T47D (cell line): ENCODE results near the gene ASCC1.
"Not testable (repeated sequence)": the region's sequence is repeated elsewhere in the genome, so short reads cannot be mapped to it uniquely, and the experiment has no call there.

Experiments used
- DNase-seq, 2 experiments: peaks; one replicate each; pipeline versions ENCODE4 v3.0.0 to v3.0.0-alpha.2; 2011 to 2012; ENCODE audit warnings: low read depth in 1 of 2, low spot score in 1 of 2
- JUND ChIP-seq: IDR thresholded peaks from 2 replicates; pipeline ENCODE4 v1.6.1; 2012; ENCODE audit warnings: low read depth
- in situ Hi-C: cut with HindIII; loops from 2 replicates; pipeline ENCODE4 v1.10.0; 2016; ENCODE audit warnings: low sequenced_read_pairs, low pct_unique_long_range_greater_than_20kb

The ASCC1 gene

DNA sequence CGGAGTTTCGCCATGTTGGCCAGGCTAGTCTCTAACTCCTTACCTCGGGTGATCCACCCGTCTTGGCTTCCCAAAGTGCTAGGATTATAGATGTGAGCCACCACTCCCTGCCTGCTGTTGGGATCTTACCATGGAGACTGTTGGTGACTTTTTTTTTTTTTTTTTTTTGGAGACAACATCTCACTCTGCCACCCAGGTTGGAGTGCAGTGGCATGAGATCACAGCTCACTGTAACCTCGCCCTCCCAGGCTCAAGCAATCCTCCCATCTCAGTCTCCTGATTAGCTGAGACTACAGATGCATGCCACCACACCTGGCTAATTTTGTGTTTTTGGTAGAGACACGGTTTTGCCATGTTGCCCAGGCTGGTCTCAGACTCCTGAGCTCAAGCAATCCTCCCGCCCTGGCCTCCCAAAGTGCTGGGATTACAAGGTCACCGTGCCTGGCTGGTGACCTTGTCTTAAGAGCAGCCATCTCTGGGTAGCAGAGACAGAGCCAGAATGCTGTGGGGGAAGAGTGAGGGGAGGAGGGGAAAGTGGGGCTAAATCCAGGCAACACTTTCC is 25.7 kb upstream of the ASCC1 start:
- DNase-seq = no peak
- no peak for TF ChIP-seq JUND
- in situ Hi-C loops = no loop called here

DNA sequence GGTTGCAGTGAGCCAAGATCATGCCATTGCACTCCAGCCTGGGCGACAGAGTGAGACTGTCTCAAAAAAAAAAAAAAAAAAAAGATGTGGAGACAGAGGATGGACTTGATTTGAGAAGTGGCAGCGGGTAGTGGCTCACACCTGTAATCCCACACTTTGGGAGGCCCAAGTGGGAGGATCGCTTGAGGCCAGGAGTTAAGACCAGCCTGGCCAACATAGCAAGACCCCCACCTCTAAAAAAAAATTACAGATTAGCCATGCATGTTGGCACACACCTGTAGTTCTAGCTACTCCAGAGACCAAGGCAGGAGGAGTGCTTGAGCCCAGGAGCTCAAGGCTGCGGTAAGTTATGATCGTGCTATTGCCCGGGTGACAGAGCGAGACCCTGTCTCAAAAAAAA is 24.3 kb upstream of the ASCC1 start:
- no peak for DNase-seq
- no peak for TF ChIP-seq JUND
- in situ Hi-C loops = no loop called here

DNA sequence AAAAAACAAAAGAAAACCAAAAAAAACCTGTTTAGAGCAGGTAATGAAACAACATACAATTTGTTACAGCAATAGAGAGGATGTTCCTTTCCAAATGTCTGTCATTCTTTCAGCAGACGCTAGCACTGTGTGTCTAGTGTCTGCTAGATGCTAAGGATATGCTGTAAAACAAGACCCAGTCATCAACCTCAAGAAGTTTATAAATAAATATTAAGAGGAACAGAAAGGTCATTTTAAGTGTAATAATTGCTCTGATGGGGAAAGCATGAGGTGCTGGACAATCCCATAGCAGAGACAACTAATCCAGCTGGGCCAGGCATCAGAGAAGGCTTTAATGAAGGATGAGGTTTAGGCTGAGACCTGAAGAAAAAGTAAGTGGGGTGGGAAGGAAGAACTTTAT is 23.3 kb upstream of the ASCC1 start:
- TF ChIP-seq JUND = no peak
- in situ Hi-C loops = no loop called here
- DNase-seq = no peak

DNA sequence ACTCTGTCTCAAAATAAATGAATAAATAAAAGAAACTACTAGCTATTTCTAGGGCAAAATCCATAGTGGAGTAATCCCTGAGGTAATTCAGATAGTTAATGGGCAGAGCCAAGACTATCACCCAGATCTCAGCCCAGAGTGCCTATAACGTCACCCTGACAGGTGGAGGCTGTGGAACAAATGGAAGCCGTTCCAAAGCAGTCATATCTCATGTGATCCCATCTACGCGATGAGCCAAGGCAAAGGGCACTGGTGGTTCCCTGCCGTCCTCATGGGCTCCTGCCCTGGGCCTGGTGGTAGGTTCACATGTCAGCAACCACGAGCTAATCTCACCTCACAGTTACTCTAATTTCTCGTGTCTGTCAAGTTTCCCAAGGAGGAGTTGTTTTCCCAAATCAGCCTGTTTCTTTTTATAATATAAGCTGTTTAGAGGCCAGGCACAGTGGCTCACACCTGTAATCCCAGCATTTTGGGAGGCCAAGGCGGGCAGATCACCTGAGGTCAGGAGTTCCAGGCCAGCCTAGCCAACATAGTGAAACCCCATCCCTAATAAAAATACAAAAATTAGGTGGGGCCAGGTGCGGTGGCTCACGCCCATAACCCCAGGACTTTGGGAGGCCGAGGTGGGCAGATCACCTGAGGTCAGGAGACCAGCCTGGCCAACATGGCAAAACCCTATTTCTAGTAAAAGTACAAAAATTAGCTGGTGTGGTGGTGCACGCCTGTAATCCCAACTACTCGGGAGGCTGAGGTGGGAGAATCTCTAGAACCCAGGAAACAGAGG is 22.5 kb upstream of the ASCC1 start:
- in situ Hi-C loops = no loop called here
- no peak for TF ChIP-seq JUND
- no peak for DNase-seq

DNA sequence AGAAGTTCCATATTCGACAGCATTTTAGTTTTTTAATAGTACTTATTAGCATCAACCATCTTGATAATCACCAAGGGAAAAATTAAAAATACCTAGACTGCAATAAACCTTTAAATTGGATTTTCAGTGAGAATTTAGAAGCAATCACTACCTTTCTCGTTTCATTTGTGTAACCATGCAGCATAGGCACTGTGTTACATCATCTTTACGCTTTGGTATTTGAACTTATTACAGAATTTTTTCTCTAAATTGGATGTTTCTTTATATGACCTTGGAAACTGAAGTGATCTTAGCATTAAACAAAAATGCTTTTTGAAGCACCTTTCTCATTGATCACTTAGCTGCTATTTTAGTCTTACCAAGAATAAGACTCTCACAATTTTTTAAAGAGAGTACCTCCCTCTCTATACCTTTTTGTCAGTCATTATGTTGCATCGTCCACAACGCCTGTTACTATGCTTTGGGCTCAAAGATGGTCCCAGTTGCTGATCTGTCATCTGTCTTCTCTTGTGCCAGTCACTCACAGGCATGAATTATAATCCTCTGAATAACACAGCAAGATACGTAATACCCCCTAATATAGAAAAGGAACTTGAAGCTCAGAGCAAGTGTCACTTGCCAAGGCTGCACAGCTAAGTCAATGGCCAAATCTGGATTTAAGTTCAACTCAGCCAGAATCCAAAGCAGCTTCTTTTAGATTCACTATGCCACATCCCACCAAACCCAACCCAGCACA is 19.6 kb upstream of the ASCC1 start:
- no peak for TF ChIP-seq JUND
- no peak for DNase-seq
- in situ Hi-C loops = no loop called here

DNA sequence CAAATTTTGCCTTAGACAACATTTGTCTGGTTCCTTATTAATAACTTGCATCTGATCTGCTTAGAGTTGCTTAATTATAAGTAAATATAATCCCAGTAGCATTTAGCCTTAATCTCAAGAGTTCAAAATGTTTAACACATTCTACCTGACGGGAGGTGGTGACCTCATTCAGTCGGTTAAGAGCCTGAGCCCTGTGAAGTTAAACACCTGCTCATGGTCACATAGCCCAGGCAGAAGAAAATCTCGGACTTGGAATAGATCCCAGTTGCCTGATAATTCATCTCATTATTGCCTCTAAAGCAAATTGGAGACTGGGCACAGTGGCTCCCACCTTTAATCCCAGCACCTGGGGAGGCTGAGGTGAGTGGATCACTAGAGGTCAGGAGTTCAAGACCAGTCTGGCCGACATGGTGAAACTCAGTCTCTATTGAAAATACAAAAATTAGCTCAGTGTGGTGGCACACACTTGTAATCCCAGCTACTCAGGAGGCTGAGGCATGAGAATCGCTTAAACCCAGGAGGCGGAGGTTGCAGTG is 18.6 kb upstream of the ASCC1 start:
- no peak for DNase-seq
- in situ Hi-C loops = no loop called here
- no peak for TF ChIP-seq JUND

GRCh38 chr10:72233621-72234020 is 17.5 kb upstream of the ASCC1 start:
- no peak for DNase-seq
- TF ChIP-seq JUND = no peak
- in situ Hi-C loops = no loop called here

DNA sequence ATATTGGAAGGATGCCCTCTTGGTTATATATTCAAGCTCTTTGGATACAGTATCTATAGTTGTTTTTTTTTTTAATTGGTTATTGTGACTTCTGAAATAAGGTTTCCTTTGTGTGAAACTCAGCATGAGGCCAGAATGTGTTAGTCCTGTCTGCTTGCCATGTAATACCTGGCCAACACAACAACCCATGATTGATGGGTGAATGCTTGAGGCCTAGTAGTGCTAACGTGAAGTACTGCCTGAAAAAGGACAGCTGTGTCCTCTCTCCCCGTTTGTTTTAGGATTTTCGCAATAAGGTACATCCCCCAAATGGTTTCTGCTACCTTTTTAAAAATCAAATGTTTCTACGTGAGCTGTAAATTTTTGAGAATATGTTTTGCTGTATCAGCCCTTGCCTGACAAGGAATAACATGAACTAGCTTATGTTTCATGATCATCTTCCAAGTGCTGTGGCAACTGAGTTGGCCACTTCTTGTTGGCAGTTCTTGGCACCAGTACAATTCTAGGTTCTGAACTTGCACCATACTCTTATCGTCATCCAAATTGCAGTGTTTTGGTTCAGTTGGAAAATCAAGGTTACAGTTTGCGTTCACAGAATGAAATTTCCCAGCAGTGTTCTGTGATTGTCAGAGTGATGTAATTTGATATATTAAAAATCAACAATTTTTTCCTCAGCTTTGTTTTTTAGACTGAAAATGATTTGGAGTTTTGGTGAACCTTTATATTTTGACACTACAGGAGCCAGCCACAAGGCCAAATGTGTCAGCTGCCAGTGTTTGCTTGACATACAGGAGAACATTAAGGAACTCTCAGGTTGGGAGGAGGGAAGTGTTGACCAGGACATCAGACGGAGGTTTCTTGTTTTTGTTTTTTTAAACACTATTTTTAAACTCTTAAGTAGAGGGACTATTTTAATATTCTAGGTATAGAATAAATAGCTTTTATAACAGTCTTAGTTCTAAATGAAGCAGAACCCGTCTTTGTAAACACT is 13.5 kb upstream of the ASCC1 start:
- no peak for TF ChIP-seq JUND
- in situ Hi-C loops = no loop called here
- no peak for DNase-seq

DNA sequence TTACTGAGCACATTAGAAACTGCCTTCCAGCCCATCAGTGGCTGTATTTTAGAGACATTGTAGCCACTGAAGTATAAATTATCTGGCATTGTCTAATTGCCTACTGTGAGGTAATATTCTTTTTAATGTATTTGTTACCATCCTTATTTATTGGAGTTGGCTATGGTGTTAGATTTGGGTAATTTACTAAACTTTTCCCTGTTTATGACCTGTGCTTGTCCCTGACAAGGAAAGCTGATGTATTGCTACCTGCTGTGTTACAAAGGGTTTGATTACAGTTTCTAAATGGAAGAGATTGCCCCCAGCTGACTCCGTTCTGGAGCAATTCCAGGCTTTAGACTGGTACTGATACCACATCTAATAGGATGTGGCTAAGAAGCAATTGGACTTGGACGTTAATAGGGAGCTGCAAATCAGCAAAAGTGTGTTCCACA is 12.3 kb upstream of the ASCC1 start:
- in situ Hi-C loops = no loop called here
- TF ChIP-seq JUND = no peak
- DNase-seq = no peak

GRCh38 chr10:72227826-72228225 is 11.8 kb upstream of the ASCC1 start:
- no peak for TF ChIP-seq JUND
- DNase-seq = no peak
- in situ Hi-C loops = no loop called here

DNA sequence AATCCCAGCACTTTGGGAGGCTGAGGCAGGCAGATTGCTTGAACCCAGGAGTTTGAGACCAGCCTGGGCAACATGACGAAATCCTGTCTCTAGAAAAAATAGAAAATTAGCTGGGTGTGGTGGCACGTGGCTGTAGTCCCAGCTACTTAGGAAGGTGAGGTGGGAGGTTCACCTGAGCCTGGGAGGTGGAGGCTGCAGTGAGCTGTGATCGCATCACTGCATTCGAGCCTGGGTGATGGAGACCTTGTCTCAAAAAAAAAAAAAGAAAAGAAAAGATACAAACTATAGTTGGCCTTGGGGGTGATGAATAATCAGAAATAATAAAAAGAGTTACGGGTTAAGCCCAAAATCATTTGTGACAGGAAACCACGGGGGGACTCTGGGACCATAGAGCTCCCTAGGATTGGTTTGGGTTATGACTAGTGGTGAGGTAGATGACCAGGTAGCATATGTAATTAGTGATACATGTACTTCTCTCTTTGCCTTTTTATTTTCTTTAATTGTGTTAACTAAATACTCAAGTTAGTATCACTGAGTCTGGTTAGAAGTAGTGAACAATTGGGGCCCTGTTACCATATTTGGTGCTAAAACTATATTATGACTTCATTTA is 10.4 kb upstream of the ASCC1 start:
- no peak for TF ChIP-seq JUND
- no peak for DNase-seq
- in situ Hi-C loops = no loop called here

DNA sequence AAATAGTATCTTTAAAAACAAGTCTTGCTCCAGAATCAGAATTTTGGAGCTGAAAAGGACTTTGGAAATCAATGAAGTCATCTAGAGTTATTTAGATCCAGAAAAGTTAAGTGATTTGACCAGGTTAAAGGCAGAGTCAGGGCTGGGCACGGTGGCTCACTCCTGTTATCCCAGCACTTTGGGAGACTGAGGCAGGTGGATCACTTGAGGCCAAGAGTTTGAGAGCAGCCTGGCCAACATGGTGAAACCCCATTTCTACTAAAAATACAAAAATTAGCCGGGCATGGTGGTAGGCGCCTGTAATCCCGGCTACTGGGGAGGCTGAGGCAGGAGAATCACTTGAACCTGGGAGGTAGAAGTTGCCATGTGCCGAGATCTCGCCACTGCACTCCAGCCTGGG is 8.1 kb upstream of the ASCC1 start:
- DNase-seq, in situ Hi-C loops: not testable (repeated sequence)
